Tibial nerve (tissue), 4 donors: ENCODE measurements around the gene TMEM235. TPM values are rescaled to one million over a fixed set of nuclear protein-coding genes. Genes with fewer than 3 reads are reported as not detected.
A peak's percentile ranks its signal among the peaks of the same experiment; 100 is the strongest.

ENCODE experiments used
- DNase-seq, 2 donors: peaks; one replicate each; pipeline ENCODE4 v3.0.0-alpha.2; 2019; ENCODE audit warnings: low spot score in 2 of 2
- H3K27ac ChIP-seq, 4 donors: fragments of 200-600 bp; sonication (generic) in 3 of 4; one replicate each; pipeline ENCODE4 v1.5.1; 2017 to 2019; ENCODE audit warnings: mild to moderate bottlenecking in 1 of 4
- H3K27me3 ChIP-seq, 2 donors: fragments of 200-600 bp; sonication (generic) in 1 of 2; one replicate each; pipeline versions ENCODE4 v1.5.1 to v1.6.0; 2017 to 2019
- H3K36me3 ChIP-seq, 3 donors: fragments of 200-600 bp; sonication (generic); one replicate each; pipeline ENCODE4 v1.5.1; 2018 to 2019
- H3K4me1 ChIP-seq, 4 donors: fragments of 200-600 bp; sonication (generic) in 3 of 4; one replicate each; pipeline ENCODE4 v1.5.1; 2017 to 2019
- H3K4me3 ChIP-seq, 4 donors: fragments of 200-600 bp; sonication (generic) in 3 of 4; one replicate each; pipeline ENCODE4 v1.5.1; 2017 to 2019; ENCODE audit warnings: mild to moderate bottlenecking in 1 of 4, moderate library complexity in 1 of 4
- H3K9me3 ChIP-seq, 4 donors: fragments of 200-600 bp; sonication (generic) in 3 of 4; one replicate each; pipeline ENCODE4 v1.5.1; 2017 to 2019
- CTCF ChIP-seq, 5 experiments: fragments of 200-600 bp in 3 of 5; fragments of 450-650 bp in 2 of 5; sonication (generic) in 3 of 5; IDR thresholded peaks; one replicate each; pipeline ENCODE4 v1.5.1; 2016 to 2019; ENCODE audit warnings: antibody characterized with exemption in 5 of 5, mild to moderate bottlenecking in 3 of 5, moderate library complexity in 2 of 5
- EP300 ChIP-seq, 2 donors: sonication (generic); formaldehyde crosslinking; IDR thresholded peaks; one replicate each; pipeline ENCODE4 v1.6.1; 2017; ENCODE audit warnings: antibody characterized with exemption in 2 of 2, mild to moderate bottlenecking in 1 of 2
- POLR2A ChIP-seq, 2 donors: fragments of 450-650 bp; IDR thresholded peaks; one replicate each; pipeline ENCODE4 v1.6.1; 2017; ENCODE audit warnings: antibody characterized with exemption in 2 of 2, mild to moderate bottlenecking in 2 of 2, moderate library complexity in 2 of 2
- WGBS, 2 donors: methylation state at CpG; one replicate each; pipeline ENCODE4 v1.1.5; 2018; 5-methylcytosine and 5-hydroxymethylcytosine counted together
- total RNA-seq, 4 donors: library from RNA; depleted of rRNA; stranded (reverse); fragments of >200 nt; gene quantifications; one replicate each; pipeline ENCODE4 v1.1.0, GENCODE V29; 2016

The TMEM235 gene
- total RNA-seq, 4 donors from 2014 or later: not detected

GRCh38 chr17:78249818-78250806 lies 18.7 kb downstream of the TMEM235 start:
- Histone ChIP-seq H3K27ac (no peak overlapping the region), H3K27me3 (no peaks in the 10 kb centered on the region), H3K4me3 (no peak overlapping the region), H3K4me1 (peaks cover 0 to 23% (median 18%) of the 10 kb centered on the region in 4 donors), H3K36me3 (no peaks in the 10 kb centered on the region), H3K9me3 (peaks cover 0 to 5% (median 0%) of the 10 kb centered on the region in 4 donors)
- DNase-seq: no peak
- TF ChIP-seq EP300 (IDR thresholded peaks at IDR 0.05) (no peak), POLR2A (IDR thresholded peaks at IDR 0.05) (no peak), CTCF (IDR thresholded peaks at IDR 0.05) (no peak)
- 68 to 71% methylated on average over 14 to 18 of the region's 20 CpGs for WGBS, 2 donors

GRCh38 chr17:78250891-78251772 lies 19.7 kb downstream of the TMEM235 start:
- H3K27me3 ChIP-seq: no peaks in the 10 kb centered on the region
- no peaks in the 10 kb centered on the region for H3K36me3 ChIP-seq
- DNase-seq: peak; percentile 55 to 64
- WGBS, 2 donors: 39 to 42% methylated on average over 19 to 21 of the region's 27 CpGs
- H3K4me3 ChIP-seq: no peak overlapping the region
- no peak overlapping the region for H3K27ac ChIP-seq
- no peak for TF ChIP-seq EP300 (IDR thresholded peaks at IDR 0.05)
- no peak for TF ChIP-seq POLR2A (IDR thresholded peaks at IDR 0.05)
- peak; percentile 94 to 99 (median 99) for TF ChIP-seq CTCF (IDR thresholded peaks at IDR 0.05)
- peaks cover 0 to 23% (median 18%) of the 10 kb centered on the region in 4 donors for H3K4me1 ChIP-seq
- no peaks in the 10 kb centered on the region for H3K9me3 ChIP-seq

GRCh38 chr17:78251773-78252103 lies 20.3 kb downstream of the TMEM235 start:
- no peak for DNase-seq
- TF ChIP-seq EP300 (IDR thresholded peaks at IDR 0.05) (no peak), POLR2A (IDR thresholded peaks at IDR 0.05) (no peak), CTCF (IDR thresholded peaks at IDR 0.05) (no peak)
- Histone ChIP-seq H3K9me3 (no peaks in the 10 kb centered on the region), H3K4me1 (peaks cover 0 to 23% (median 18%) of the 10 kb centered on the region in 4 donors), H3K4me3 (no peak overlapping the region), H3K36me3 (no peaks in the 10 kb centered on the region), H3K27me3 (no peaks in the 10 kb centered on the region), H3K27ac (no peak overlapping the region)
- 37 to 59% methylated on average over 5 to 6 of the region's 6 CpGs for WGBS, 2 donors

- DNase-seq: no peak
These were observed 20.7 kb downstream of the TMEM235 start for GRCh38 chr17:78252111-78252634.

More at GRCh38 chr17:78252111-78252634, 20.7 kb downstream of the TMEM235 start:
- H3K27me3 ChIP-seq: no peaks in the 10 kb centered on the region
- WGBS, 2 donors: 71 to 76% methylated on average over 5 to 12 of the region's 12 CpGs
- no peak overlapping the region for H3K27ac ChIP-seq
- no peak for TF ChIP-seq EP300 (IDR thresholded peaks at IDR 0.05)
- no peak for TF ChIP-seq CTCF (IDR thresholded peaks at IDR 0.05)
- no peak for TF ChIP-seq POLR2A (IDR thresholded peaks at IDR 0.05)
- H3K4me3 ChIP-seq: no peak overlapping the region
- no peaks in the 10 kb centered on the region for H3K36me3 ChIP-seq
- peaks cover 0 to 26% (median 18%) of the 10 kb centered on the region in 4 donors for H3K4me1 ChIP-seq
- H3K9me3 ChIP-seq: no peaks in the 10 kb centered on the region
